Measurements from ENCODE around the gene CETN3. TPM values are rescaled to one million over a fixed set of nuclear protein-coding genes. Genes with fewer than 3 reads are reported as not detected.

Gene CETN3
- total RNA-seq, 2 donors from 2014 or later, result 5.9 to 14.2 TPM

GRCh38 chr5:90395005-90395404 is 14.6 kb downstream of the CETN3 start:
- H3K4me1 ChIP-seq, result peaks cover 0 to 18% of the 10 kb centered on the region in 2 donors
- H3K4me3 ChIP-seq, result no peak overlapping the region
- TF ChIP-seq CTCF (IDR thresholded peaks at IDR 0.05), result no peak
- no peaks in the 10 kb centered on the region for H3K9me3 ChIP-seq
- H3K36me3 ChIP-seq, result peaks cover 13% of the 10 kb centered on the region
- H3K27ac ChIP-seq, result no peak overlapping the region
- no peaks in the 10 kb centered on the region for H3K27me3 ChIP-seq
- no peak for DNase-seq (ENCODE audit: low spot score)

GRCh38 chr5:90390928-90391327 is 18.6 kb downstream of the CETN3 start:
- Histone ChIP-seq H3K4me1 (peaks cover 0 to 7% of the 10 kb centered on the region in 2 donors), H3K27ac (no peak overlapping the region), H3K4me3 (no peak overlapping the region), H3K27me3 (no peaks in the 10 kb centered on the region), H3K36me3 (no peaks in the 10 kb centered on the region), H3K9me3 (no peaks in the 10 kb centered on the region)
- DNase-seq (ENCODE audit: low spot score), result no peak
- TF ChIP-seq CTCF (IDR thresholded peaks at IDR 0.05), result no peak

- Histone ChIP-seq H3K9me3 (no peaks in the 10 kb centered on the region), H3K27me3 (no peaks in the 10 kb centered on the region), H3K4me1 (peaks cover 0 to 7% of the 10 kb centered on the region in 2 donors), H3K27ac (no peak overlapping the region), H3K4me3 (no peak overlapping the region), H3K36me3 (no peaks in the 10 kb centered on the region)
- no peak for TF ChIP-seq CTCF (IDR thresholded peaks at IDR 0.05)
- no peak for DNase-seq (ENCODE audit: low spot score)
Measured at GRCh38 chr5:90390326-90390725, 19.2 kb downstream of the CETN3 start.

GRCh38 chr5:90387508-90387907 is 22.0 kb downstream of the CETN3 start:
- H3K36me3 ChIP-seq, result no peaks in the 10 kb centered on the region
- peaks cover 0 to 7% of the 10 kb centered on the region in 2 donors for H3K4me1 ChIP-seq
- no peaks in the 10 kb centered on the region for H3K27me3 ChIP-seq
- H3K27ac ChIP-seq, result no peak overlapping the region
- no peak for DNase-seq (ENCODE audit: low spot score)
- H3K9me3 ChIP-seq, result no peaks in the 10 kb centered on the region
- H3K4me3 ChIP-seq, result no peak overlapping the region
- TF ChIP-seq CTCF (IDR thresholded peaks at IDR 0.05), result no peak

GRCh38 chr5:90386099-90386710 is 23.4 kb downstream of the CETN3 start:
- TF ChIP-seq CTCF (IDR thresholded peaks at IDR 0.05), result peak; percentile 23 to 65
- Histone ChIP-seq H3K27ac (no peak overlapping the region), H3K4me1 (peaks cover 0 to 5% of the 10 kb centered on the region in 2 donors), H3K36me3 (no peaks in the 10 kb centered on the region), H3K9me3 (no peaks in the 10 kb centered on the region), H3K4me3 (no peak overlapping the region), H3K27me3 (no peaks in the 10 kb centered on the region)
- DNase-seq (ENCODE audit: low spot score), result no peak

- H3K27ac ChIP-seq, result no peak overlapping the region
- H3K36me3 ChIP-seq, result no peaks in the 10 kb centered on the region
- TF ChIP-seq CTCF (IDR thresholded peaks at IDR 0.05), result no peak
- no peaks in the 10 kb centered on the region for H3K27me3 ChIP-seq
- no peak overlapping the region for H3K4me3 ChIP-seq
- DNase-seq (ENCODE audit: low spot score), result no peak
- no peaks in the 10 kb centered on the region for H3K9me3 ChIP-seq
- H3K4me1 ChIP-seq, result no peaks in the 10 kb centered on the region
Measured at GRCh38 chr5:90384389-90384788, 25.2 kb downstream of the CETN3 start.

Measured in right atrium auricular region (tissue), 2 donors.